HEK293T (cell line): ENCODE data around the gene ZNF469.

Source experiments
- CTCF ChIA-PET: fragments of 350-600 bp; formaldehyde crosslinking; extraction: SDS; loops from one replicate; lab custom pipeline; 2021; ENCODE audit warnings: antibody characterized with exemption, inconsistent platforms; lab: Yijun Ruan, JAX
- POLR2A ChIA-PET: fragments of 350-600 bp; formaldehyde crosslinking; extraction: SDS; loops from one replicate; lab custom pipeline; 2020; ENCODE audit warnings: antibody characterized with exemption, inconsistent platforms; lab: Yijun Ruan, JAX
- DNase-seq: peaks from one replicate; pipeline ENCODE4 v3.0.0; 2012; ENCODE audit warnings: mixed read lengths; ENCODE audit errors: extremely low spot score
- ARNT ChIP-seq: fragments of 450-650 bp; IDR thresholded peaks from 2 replicates; pipeline ENCODE4 v1.6.1; 2017; ENCODE audit warnings: mild to moderate bottlenecking
- BHLHE40 ChIP-seq: fragments of 450-650 bp; IDR thresholded peaks from 2 replicates; pipeline ENCODE4 v1.6.1; 2016; ENCODE audit warnings: mild to moderate bottlenecking, moderate library complexity, borderline replicate concordance
- CTBP1 ChIP-seq: fragments of 450-650 bp; IDR thresholded peaks from 2 replicates; pipeline ENCODE4 v1.6.1; 2016; ENCODE audit warnings: borderline replicate concordance
- ELF4 ChIP-seq: fragments of 450-650 bp; IDR thresholded peaks from 2 replicates; pipeline ENCODE4 v1.6.1; 2017; ENCODE audit warnings: antibody characterized with exemption
- FOXA1 ChIP-seq: fragments of 450-650 bp; IDR thresholded peaks from 2 replicates; pipeline ENCODE4 v1.6.1; 2016; ENCODE audit warnings: mild to moderate bottlenecking
- FOXK2 ChIP-seq: fragments of 450-650 bp; IDR thresholded peaks from 2 replicates; pipeline ENCODE4 v1.6.1; 2016; ENCODE audit warnings: mild to moderate bottlenecking
- FOXM1 ChIP-seq: fragments of 450-650 bp; IDR thresholded peaks from 2 replicates; pipeline ENCODE4 v1.6.1; 2017; ENCODE audit warnings: mild to moderate bottlenecking, borderline replicate concordance
- HDGF ChIP-seq: fragments of 450-650 bp; IDR thresholded peaks from 2 replicates; pipeline ENCODE4 v1.6.1; 2017; ENCODE audit warnings: antibody characterized with exemption, borderline replicate concordance
- L3MBTL2 ChIP-seq: fragments of 450-650 bp; conservative IDR thresholded peaks from 2 replicates; pipeline ENCODE4 v1.6.1; 2016; ENCODE audit warnings: mild to moderate bottlenecking
- LEF1 ChIP-seq: fragments of 450-650 bp; IDR thresholded peaks from 2 replicates; pipeline ENCODE4 v1.6.1; 2017; ENCODE audit warnings: mild to moderate bottlenecking, borderline replicate concordance
- NFRKB ChIP-seq: fragments of 450-650 bp; IDR thresholded peaks from 2 replicates; pipeline ENCODE4 v1.6.1; 2016; ENCODE audit warnings: mild to moderate bottlenecking, moderate library complexity
- PKNOX1 ChIP-seq: fragments of 450-650 bp; IDR thresholded peaks from 2 replicates; pipeline ENCODE4 v1.6.1; 2016
- SP1 ChIP-seq: fragments of 450-650 bp; IDR thresholded peaks from 2 replicates; pipeline ENCODE4 v1.6.1; 2017
- SUZ12 ChIP-seq: fragments of 450-650 bp; IDR thresholded peaks from 2 replicates; pipeline ENCODE4 v1.6.1; 2016; ENCODE audit warnings: mild to moderate bottlenecking
- TARDBP ChIP-seq: fragments of 450-650 bp; IDR thresholded peaks from 2 replicates; pipeline ENCODE4 v1.6.1; 2016
- ZNF384 ChIP-seq: fragments of 450-650 bp; IDR thresholded peaks from 2 replicates; pipeline ENCODE4 v1.6.1; 2016

ZNF469 gene

GRCh38 chr16:88374736-88375135 is 8.0 kb upstream of the ZNF469 start:
- ChIA-PET CTCF (no interaction called here), POLR2A (no interaction called here)
- no peak for TF ChIP-seq L3MBTL2
- no peak for TF ChIP-seq ARNT
- no peak for TF ChIP-seq ELF4
- TF ChIP-seq SUZ12: no peak
- TF ChIP-seq HDGF: no peak
- TF ChIP-seq FOXA1: no peak
- no peak for TF ChIP-seq TARDBP
- TF ChIP-seq ZNF384: no peak
- no peak for TF ChIP-seq FOXM1
- TF ChIP-seq NFRKB: no peak
- no peak for TF ChIP-seq SP1
- no peak for DNase-seq

- no peak for TF ChIP-seq CTBP1
- no peak for TF ChIP-seq LEF1
- TF ChIP-seq HDGF: no peak
- TF ChIP-seq TARDBP: no peak
- TF ChIP-seq SUZ12: no peak
- no peak for TF ChIP-seq ARNT
- no peak for TF ChIP-seq PKNOX1
- TF ChIP-seq FOXM1: no peak
- no peak for TF ChIP-seq BHLHE40
- TF ChIP-seq FOXK2: no peak
- no peak for TF ChIP-seq ELF4
- no peak for TF ChIP-seq L3MBTL2
- TF ChIP-seq NFRKB: no peak
- no peak for TF ChIP-seq FOXA1
- no peak for TF ChIP-seq SP1
- ChIA-PET CTCF (no interaction called here), POLR2A (no interaction called here)
- DNase-seq: no peak
Observed at GRCh38 chr16:88375236-88375975, 7.4 kb upstream of the ZNF469 start.

GRCh38 chr16:88375996-88376834 is 6.5 kb upstream of the ZNF469 start:
- ChIA-PET POLR2A (no interaction called here), CTCF (no interaction called here)
- TF ChIP-seq FOXA1 (no peak), SUZ12 (no peak), PKNOX1 (no peak), ZNF384 (no peak), LEF1 (no peak), ELF4 (no peak), NFRKB (no peak), FOXM1 (no peak), FOXK2 (no peak), CTBP1 (no peak), BHLHE40 (no peak), ARNT (no peak), HDGF (no peak), TARDBP (no peak), L3MBTL2 (no peak), SP1 (no peak)
- no peak for DNase-seq

- DNase-seq: no peak
- ChIA-PET POLR2A (no interaction called here), CTCF (no interaction called here)
- TF ChIP-seq LEF1 (no peak), ZNF384 (no peak), SUZ12 (no peak), NFRKB (no peak), ELF4 (no peak), HDGF (no peak), ARNT (no peak), CTBP1 (no peak), FOXK2 (no peak), FOXM1 (no peak)
Observed at GRCh38 chr16:88376835-88377726, 5.7 kb upstream of the ZNF469 start.

- CTCF ChIA-PET: no interaction called here
- TF ChIP-seq HDGF (no peak), SUZ12 (no peak), CTBP1 (no peak), ELF4 (no peak), FOXK2 (no peak), SP1 (no peak), TARDBP (no peak), ARNT (no peak), BHLHE40 (no peak), LEF1 (no peak)
- POLR2A ChIA-PET: no interaction called here
- no peak for DNase-seq
Observed at GRCh38 chr16:88377961-88378360, 4.8 kb upstream of the ZNF469 start.
